GM23338 (cell line): ENCODE data around the gene RIOK3. TPM values are rescaled to one million over a fixed set of nuclear protein-coding genes. Genes with fewer than 3 reads are reported as not detected.

Experiments used
- ATAC-seq: fragments of 200-7000 bp; cut with Tn5 transposase; 3 replicates; pipeline ENCODE4 v1.9.1; 2020
- DNase-seq: peaks from one replicate; pipeline ENCODE4 v3.0.0-alpha.2; 2015; ENCODE audit warnings: low spot score
- H2AFZ ChIP-seq: fragments of 200-600 bp; sonication (generic); 2 replicates; pipeline ENCODE4 v1.8.0; 2016; ENCODE audit warnings: antibody characterized with exemption, mild to moderate bottlenecking, moderate library complexity
- H3F3A ChIP-seq: fragments of 200-600 bp; sonication (generic); replicated peaks from 2 replicates; pipeline ENCODE4 v1.8.0; 2017; ENCODE audit warnings: antibody characterized with exemption, mixed run types, low read depth
- H3K27ac ChIP-seq: fragments of 200-600 bp; sonication (generic); 2 replicates; pipeline ENCODE4 v1.6.1; 2016; ENCODE audit warnings: low read depth
- H3K27me3 ChIP-seq: fragments of 200-600 bp; sonication (generic); 2 replicates; pipeline ENCODE4 v1.8.0; 2016; ENCODE audit warnings: mild to moderate bottlenecking, mixed run types, moderate library complexity; ENCODE audit not compliant: insufficient read depth
- H3K36me3 ChIP-seq: fragments of 200-600 bp; sonication (generic); 2 replicates; pipeline ENCODE4 v1.8.0; 2016; ENCODE audit warnings: mild to moderate bottlenecking; ENCODE audit not compliant: insufficient read depth
- H3K4me1 ChIP-seq: fragments of 200-600 bp; sonication (generic); 2 replicates; pipeline ENCODE4 v1.8.0; 2016; ENCODE audit warnings: mild to moderate bottlenecking, moderate library complexity; ENCODE audit not compliant: insufficient read depth
- H3K4me2 ChIP-seq: fragments of 200-600 bp; sonication (generic); 2 replicates; pipeline ENCODE4 v1.7.1; 2017; ENCODE audit warnings: mixed run types
- H3K4me3 ChIP-seq: fragments of 200-600 bp; sonication (generic); 2 replicates; pipeline ENCODE4 v1.6.1; 2016; ENCODE audit warnings: mixed run types
- H3K79me2 ChIP-seq: fragments of 200-600 bp; sonication (generic); replicated peaks from 2 replicates; pipeline ENCODE4 v1.8.0; 2017; ENCODE audit warnings: mild to moderate bottlenecking; ENCODE audit not compliant: insufficient read depth
- H3K9me2 ChIP-seq: fragments of 200-600 bp; sonication (generic); 2 replicates; pipeline ENCODE4 v1.8.0; 2017; ENCODE audit not compliant: insufficient read depth
- H4K20me1 ChIP-seq: fragments of 200-600 bp; sonication (generic); replicated peaks from 2 replicates; pipeline ENCODE4 v1.8.0; 2017; ENCODE audit warnings: mild to moderate bottlenecking; ENCODE audit not compliant: insufficient read depth
- H3K27ac Mint-ChIP-seq: 2 replicates; pipeline ENCODE4 v1.8.0; 2020; ENCODE audit warnings: inconsistent platforms, mild to moderate bottlenecking, moderate library complexity, mixed read lengths
- H3K27me3 Mint-ChIP-seq: 3 replicates; pipeline ENCODE4 v1.8.0; 2022; ENCODE audit warnings: low read depth, mild to moderate bottlenecking, moderate library complexity, mixed read lengths, inconsistent platforms; ENCODE audit not compliant: insufficient read depth, poor library complexity
- H3K36me3 Mint-ChIP-seq: 3 replicates; pipeline ENCODE4 v1.8.0; 2021; ENCODE audit warnings: low read depth, mild to moderate bottlenecking, inconsistent platforms, moderate library complexity, mixed read lengths
- H3K4me1 Mint-ChIP-seq: 3 replicates; pipeline ENCODE4 v1.8.0; 2020; ENCODE audit warnings: mild to moderate bottlenecking, inconsistent platforms, mixed read lengths
- H3K4me3 Mint-ChIP-seq: 3 replicates; pipeline ENCODE4 v1.8.0; 2021; ENCODE audit warnings: moderate library complexity, mild to moderate bottlenecking, inconsistent platforms, mixed read lengths
- H3K9me3 Mint-ChIP-seq: 3 replicates; pipeline ENCODE4 v1.8.0; 2020; ENCODE audit warnings: moderate library complexity, mild to moderate bottlenecking, inconsistent platforms, mixed read lengths
- CREB1 ChIP-seq: fragments of 250-450 bp; sonication (Bioruptor Pico); IDR thresholded peaks from 2 replicates; pipeline ENCODE4 v1.5.0; 2020; ENCODE audit warnings: low read depth, mild to moderate bottlenecking, moderate library complexity
- CTCF ChIP-seq, 2 experiments: fragments of 200-600 bp in 1 of 2; sonication (generic) in 1 of 2; conservative IDR thresholded peaks; 2 replicates each; pipeline versions ENCODE4 v1.5.1 to v1.6.1; 2016 to 2017; ENCODE audit warnings: antibody characterized with exemption in 2 of 2, low read depth in 2 of 2, mild to moderate bottlenecking in 2 of 2, moderate library complexity in 1 of 2
- ETS1 ChIP-seq: IDR thresholded peaks from 2 replicates; pipeline ENCODE4 v1.6.1; 2016; ENCODE audit warnings: antibody characterized with exemption
- EZH2 ChIP-seq: fragments of 200-600 bp; sonication (generic); IDR thresholded peaks from one replicate; pipeline ENCODE4 v1.8.0; 2017; ENCODE audit warnings: antibody characterized with exemption, mild to moderate bottlenecking, low read depth; ENCODE audit not compliant: unreplicated experiment
- EZH2phosphoT487 ChIP-seq: fragments of 200-600 bp; sonication (generic); IDR thresholded peaks from one replicate; pipeline ENCODE4 v1.8.1; 2018; ENCODE audit warnings: antibody characterized with exemption; ENCODE audit not compliant: unreplicated experiment
- JUNB ChIP-seq: IDR thresholded peaks from one replicate; pipeline ENCODE4 v1.6.1; 2016; ENCODE audit warnings: antibody characterized with exemption; ENCODE audit not compliant: unreplicated experiment
- NANOG ChIP-seq: IDR thresholded peaks from 2 replicates; pipeline ENCODE4 v1.6.1; 2016; ENCODE audit warnings: antibody characterized with exemption, borderline replicate concordance
- POLR2AphosphoS5 ChIP-seq: IDR thresholded peaks from 2 replicates; pipeline ENCODE4 v1.6.1; 2016; ENCODE audit warnings: antibody characterized with exemption, low read depth
- REST ChIP-seq: IDR thresholded peaks from one replicate; pipeline ENCODE4 v1.6.1; 2018; ENCODE audit warnings: antibody characterized with exemption; ENCODE audit not compliant: unreplicated experiment
- STAT1 ChIP-seq: IDR thresholded peaks from one replicate; pipeline ENCODE4 v1.6.1; 2016; ENCODE audit warnings: antibody characterized with exemption; ENCODE audit not compliant: unreplicated experiment
- ZNF114 ChIP-seq: fragments of 250-450 bp; sonication (Bioruptor Pico); IDR thresholded peaks from 2 replicates; pipeline ENCODE4 v1.5.0; 2020; ENCODE audit warnings: mild to moderate bottlenecking, moderate library complexity
- ZNF331 ChIP-seq: fragments of 250-450 bp; sonication (Bioruptor Pico); IDR thresholded peaks from 2 replicates; pipeline ENCODE4 v1.5.0; 2020; ENCODE audit warnings: low read depth, mild to moderate bottlenecking, moderate library complexity
- ZNF462 ChIP-seq: fragments of 250-450 bp; sonication (Bioruptor Pico); IDR thresholded peaks from 2 replicates; pipeline ENCODE4 v1.5.0; 2020; ENCODE audit warnings: mild to moderate bottlenecking, moderate library complexity
- polyA plus RNA-seq: library from polyadenylated mRNA; unstranded; fragments of >200 nt; fragmentation: Nextera tagmentation; extraction: Ambion mirVana; gene quantifications from 2 replicates; pipeline ENCODE4 v1.2.1, GENCODE V29; 2016
- total RNA-seq: library from RNA; depleted of rRNA; stranded (reverse); fragments of >200 nt; shearing (Covaris generic); gene quantifications from 2 replicates; pipeline ENCODE4 v1.2.3, GENCODE V29; 2014

Gene RIOK3
- total and polyA plus RNA-seq, 2 experiments from 2014 or later = 20.8 to 22.1 TPM

GRCh38 chr18:23453680-23454058 lies 582 bp downstream of the RIOK3 start:
- Histone ChIP-seq H3K79me2 (peaks cover 53% of the 10 kb centered on the region), H3K4me2 (peak overlapping the region; percentile 80), H2AFZ (no peak overlapping the region), H3K9me2 (no peaks in the 10 kb centered on the region), H3K36me3 (no peaks in the 10 kb centered on the region), H3K27me3 (no peaks in the 10 kb centered on the region), H3K27ac (no peak overlapping the region), H3K4me1 (0 out of 2 replicates have a peak, but pooled peaks cover 5% of the 10 kb centered on the region), H3F3A (no peaks in the 10 kb centered on the region), H3K4me3 (peak overlapping the region; percentile 98), H4K20me1 (0 out of 2 replicates have a peak, but pooled peaks cover 6% of the 10 kb centered on the region)
- no peak overlapping the region for H3K27ac Mint-ChIP-seq
- peak overlapping the region; percentile 100 for H3K4me3 Mint-ChIP-seq
- peaks cover 2% of the 10 kb centered on the region for H3K27me3 Mint-ChIP-seq
- TF ChIP-seq JUNB (no peak), ZNF331 (CRISPR knock-in tag) (no peak), EZH2 (no peak), ZNF462 (CRISPR knock-in tag) (no peak), REST (no peak), NANOG (no peak), CREB1 (CRISPR knock-in tag) (no peak), CTCF (conservative IDR thresholded peaks at IDR 0.05; ENCODE audit: low read depth in 2 of 2) (no peak), STAT1 (no peak), POLR2AphosphoS5 (no peak), ETS1 (no peak), ZNF114 (CRISPR knock-in tag) (no peak), EZH2phosphoT487 (no peak)
- no peaks in the 10 kb centered on the region for H3K36me3 Mint-ChIP-seq
- DNase-seq (no peak), ATAC-seq (peak; percentile 11; the same call in 2 of the 3 replicates)
- H3K9me3 Mint-ChIP-seq = no peaks in the 10 kb centered on the region; the same call in 2 of the 3 replicates
- H3K4me1 Mint-ChIP-seq = peaks cover 11% of the 10 kb centered on the region
